ENCODE results near the gene LRRC27. TPM values are rescaled to one million over a fixed set of nuclear protein-coding genes. Genes with fewer than 3 reads are reported as not detected.

LRRC27 gene
- total and polyA plus RNA-seq, 2 experiments from 2014 or later = 7.5 to 9.6 TPM

- no peaks in the 10 kb centered on the region for H3K79me2 ChIP-seq (ENCODE audit: insufficient read depth)
- in situ Hi-C loops (cut with MboI) = no loop called here
- TF ChIP-seq EZH2phosphoT487 (IDR thresholded peaks at IDR 0.05; ENCODE audit: insufficient read depth, low read depth) (no peak), EZH2 (IDR thresholded peaks at IDR 0.05; ENCODE audit: insufficient read depth, poor library complexity, severe bottlenecking) (no peak)
- H3K36me3 ChIP-seq (ENCODE audit: low read depth) = no peaks in the 10 kb centered on the region
- H3K4me3 ChIP-seq = no peak overlapping the region
- DNase-seq = no peak
- H2AFZ ChIP-seq = no peak overlapping the region
- H3K4me1 ChIP-seq (ENCODE audit: insufficient read depth) = no peaks in the 10 kb centered on the region
- H3K4me2 ChIP-seq (ENCODE audit: unreplicated experiment) = no peak overlapping the region
- no peak overlapping the region for H3K27ac ChIP-seq
- 58 to 61% methylated on average over 10 of the region's 10 CpGs for WGBS, 2 experiments (ENCODE audit: low coverage in 1 of 2, low lambda C conversion rate in 2 of 2, missing lambda C conversion rate in 2 of 2)
- H3F3A ChIP-seq (ENCODE audit: insufficient read depth) = no peaks in the 10 kb centered on the region
- no peaks in the 10 kb centered on the region for H3K9me2 ChIP-seq (ENCODE audit: insufficient read depth)
- no peaks in the 10 kb centered on the region for H4K20me1 ChIP-seq (ENCODE audit: insufficient read depth)
- H3K9me3 ChIP-seq (ENCODE audit: low read depth) = no peaks in the 10 kb centered on the region
- no peaks in the 10 kb centered on the region for H3K27me3 ChIP-seq (replicated peaks; ENCODE audit: insufficient read depth)
- no peak overlapping the region for H3K9ac ChIP-seq
Observed at GRCh38 chr10:132300582-132300981, 31.4 kb upstream of the LRRC27 start.

- no peaks in the 10 kb centered on the region for H3K9me3 ChIP-seq (ENCODE audit: low read depth)
- H3K9me2 ChIP-seq (ENCODE audit: insufficient read depth) = no peaks in the 10 kb centered on the region
- H3K79me2 ChIP-seq (ENCODE audit: insufficient read depth) = no peaks in the 10 kb centered on the region
- H3K4me1 ChIP-seq (ENCODE audit: insufficient read depth) = no peaks in the 10 kb centered on the region
- 88 to 89% methylated on average over 36 to 38 of the region's 38 CpGs for WGBS, 2 experiments (ENCODE audit: low coverage in 1 of 2, low lambda C conversion rate in 2 of 2, missing lambda C conversion rate in 2 of 2)
- no peaks in the 10 kb centered on the region for H3F3A ChIP-seq (ENCODE audit: insufficient read depth)
- H3K27ac ChIP-seq = no peak overlapping the region
- in situ Hi-C loops (cut with MboI) = no loop called here
- TF ChIP-seq EZH2 (IDR thresholded peaks at IDR 0.05; ENCODE audit: insufficient read depth, poor library complexity, severe bottlenecking) (no peak), EZH2phosphoT487 (IDR thresholded peaks at IDR 0.05; ENCODE audit: insufficient read depth, low read depth) (no peak)
- no peak overlapping the region for H3K4me3 ChIP-seq
- no peaks in the 10 kb centered on the region for H4K20me1 ChIP-seq (ENCODE audit: insufficient read depth)
- H3K4me2 ChIP-seq (ENCODE audit: unreplicated experiment) = no peak overlapping the region
- H3K36me3 ChIP-seq (ENCODE audit: low read depth) = no peaks in the 10 kb centered on the region
- H3K27me3 ChIP-seq (replicated peaks; ENCODE audit: insufficient read depth) = no peaks in the 10 kb centered on the region
- no peak overlapping the region for H3K9ac ChIP-seq
- H2AFZ ChIP-seq = no peak overlapping the region
- no peak for DNase-seq
Observed at GRCh38 chr10:132301371-132302330, 30.3 kb upstream of the LRRC27 start.

GRCh38 chr10:132302421-132303310 is 29.3 kb upstream of the LRRC27 start:
- Histone ChIP-seq H3K4me2 (ENCODE audit: unreplicated experiment) (no peak overlapping the region), H3K27ac (no peak overlapping the region), H2AFZ (no peak overlapping the region), H3K4me3 (no peak overlapping the region), H3F3A (ENCODE audit: insufficient read depth) (no peaks in the 10 kb centered on the region), H3K79me2 (ENCODE audit: insufficient read depth) (no peaks in the 10 kb centered on the region), H3K9ac (no peak overlapping the region), H3K4me1 (ENCODE audit: insufficient read depth) (no peaks in the 10 kb centered on the region), H3K27me3 (replicated peaks; ENCODE audit: insufficient read depth) (no peaks in the 10 kb centered on the region), H4K20me1 (ENCODE audit: insufficient read depth) (no peaks in the 10 kb centered on the region), H3K36me3 (ENCODE audit: low read depth) (no peaks in the 10 kb centered on the region), H3K9me2 (ENCODE audit: insufficient read depth) (no peaks in the 10 kb centered on the region), H3K9me3 (ENCODE audit: low read depth) (no peaks in the 10 kb centered on the region)
- DNase-seq = no peak
- no peak for TF ChIP-seq EZH2phosphoT487 (IDR thresholded peaks at IDR 0.05; ENCODE audit: insufficient read depth, low read depth)
- TF ChIP-seq EZH2 (IDR thresholded peaks at IDR 0.05; ENCODE audit: insufficient read depth, poor library complexity, severe bottlenecking) = no peak
- 88 to 89% methylated on average over 29 of the region's 29 CpGs for WGBS, 2 experiments (ENCODE audit: low coverage in 1 of 2, low lambda C conversion rate in 2 of 2, missing lambda C conversion rate in 2 of 2)
- in situ Hi-C loops (cut with MboI) = no loop called here

- 87 to 88% methylated on average over 21 of the region's 21 CpGs for WGBS, 2 experiments (ENCODE audit: low coverage in 1 of 2, low lambda C conversion rate in 2 of 2, missing lambda C conversion rate in 2 of 2)
- TF ChIP-seq EZH2phosphoT487 (IDR thresholded peaks at IDR 0.05; ENCODE audit: insufficient read depth, low read depth) (no peak), EZH2 (IDR thresholded peaks at IDR 0.05; ENCODE audit: insufficient read depth, poor library complexity, severe bottlenecking) (no peak)
- H3K9me2 ChIP-seq (ENCODE audit: insufficient read depth) = no peaks in the 10 kb centered on the region
- no peaks in the 10 kb centered on the region for H3K79me2 ChIP-seq (ENCODE audit: insufficient read depth)
- H4K20me1 ChIP-seq (ENCODE audit: insufficient read depth) = no peaks in the 10 kb centered on the region
- no peak for DNase-seq
- no peaks in the 10 kb centered on the region for H3K27me3 ChIP-seq (replicated peaks; ENCODE audit: insufficient read depth)
- no peak overlapping the region for H3K4me3 ChIP-seq
- no peak overlapping the region for H3K27ac ChIP-seq
- H3K9me3 ChIP-seq (ENCODE audit: low read depth) = no peaks in the 10 kb centered on the region
- H3K4me2 ChIP-seq (ENCODE audit: unreplicated experiment) = no peak overlapping the region
- no peaks in the 10 kb centered on the region for H3F3A ChIP-seq (ENCODE audit: insufficient read depth)
- no peaks in the 10 kb centered on the region for H3K36me3 ChIP-seq (ENCODE audit: low read depth)
- in situ Hi-C loops (cut with MboI) = no loop called here
- no peak overlapping the region for H3K9ac ChIP-seq
- no peaks in the 10 kb centered on the region for H3K4me1 ChIP-seq (ENCODE audit: insufficient read depth)
- no peak overlapping the region for H2AFZ ChIP-seq
Observed at GRCh38 chr10:132303361-132304115, 28.5 kb upstream of the LRRC27 start.
